Measurements from ENCODE around the gene DLGAP1. TPM values are rescaled to one million over a fixed set of nuclear protein-coding genes. Genes with fewer than 3 reads are reported as not detected.

Gene DLGAP1
- total and polyA plus RNA-seq, 2 experiments from 2014 or later = 17.0 to 48.5 TPM

DNA sequence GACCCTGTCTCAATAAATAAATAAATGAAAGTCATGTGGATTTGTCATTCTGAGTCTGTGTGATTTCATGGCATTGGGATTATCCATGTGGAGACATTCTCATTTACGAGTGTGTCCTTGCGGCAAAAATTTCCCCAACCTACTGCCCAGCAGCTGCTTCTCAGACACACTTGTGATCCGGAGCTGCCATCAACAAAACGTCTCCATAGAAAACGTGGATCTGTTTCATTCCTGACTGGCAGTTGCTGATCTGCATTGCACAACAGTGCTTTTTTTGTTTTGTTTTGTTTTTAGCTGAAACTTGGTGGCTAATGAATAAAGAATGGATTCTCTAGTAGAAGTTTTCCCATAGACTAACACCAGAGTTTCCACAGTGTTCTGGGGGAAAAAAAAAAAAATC lies 930.4 kb downstream of the DLGAP1 start (continued):
- TF ChIP-seq, protein P1, sequence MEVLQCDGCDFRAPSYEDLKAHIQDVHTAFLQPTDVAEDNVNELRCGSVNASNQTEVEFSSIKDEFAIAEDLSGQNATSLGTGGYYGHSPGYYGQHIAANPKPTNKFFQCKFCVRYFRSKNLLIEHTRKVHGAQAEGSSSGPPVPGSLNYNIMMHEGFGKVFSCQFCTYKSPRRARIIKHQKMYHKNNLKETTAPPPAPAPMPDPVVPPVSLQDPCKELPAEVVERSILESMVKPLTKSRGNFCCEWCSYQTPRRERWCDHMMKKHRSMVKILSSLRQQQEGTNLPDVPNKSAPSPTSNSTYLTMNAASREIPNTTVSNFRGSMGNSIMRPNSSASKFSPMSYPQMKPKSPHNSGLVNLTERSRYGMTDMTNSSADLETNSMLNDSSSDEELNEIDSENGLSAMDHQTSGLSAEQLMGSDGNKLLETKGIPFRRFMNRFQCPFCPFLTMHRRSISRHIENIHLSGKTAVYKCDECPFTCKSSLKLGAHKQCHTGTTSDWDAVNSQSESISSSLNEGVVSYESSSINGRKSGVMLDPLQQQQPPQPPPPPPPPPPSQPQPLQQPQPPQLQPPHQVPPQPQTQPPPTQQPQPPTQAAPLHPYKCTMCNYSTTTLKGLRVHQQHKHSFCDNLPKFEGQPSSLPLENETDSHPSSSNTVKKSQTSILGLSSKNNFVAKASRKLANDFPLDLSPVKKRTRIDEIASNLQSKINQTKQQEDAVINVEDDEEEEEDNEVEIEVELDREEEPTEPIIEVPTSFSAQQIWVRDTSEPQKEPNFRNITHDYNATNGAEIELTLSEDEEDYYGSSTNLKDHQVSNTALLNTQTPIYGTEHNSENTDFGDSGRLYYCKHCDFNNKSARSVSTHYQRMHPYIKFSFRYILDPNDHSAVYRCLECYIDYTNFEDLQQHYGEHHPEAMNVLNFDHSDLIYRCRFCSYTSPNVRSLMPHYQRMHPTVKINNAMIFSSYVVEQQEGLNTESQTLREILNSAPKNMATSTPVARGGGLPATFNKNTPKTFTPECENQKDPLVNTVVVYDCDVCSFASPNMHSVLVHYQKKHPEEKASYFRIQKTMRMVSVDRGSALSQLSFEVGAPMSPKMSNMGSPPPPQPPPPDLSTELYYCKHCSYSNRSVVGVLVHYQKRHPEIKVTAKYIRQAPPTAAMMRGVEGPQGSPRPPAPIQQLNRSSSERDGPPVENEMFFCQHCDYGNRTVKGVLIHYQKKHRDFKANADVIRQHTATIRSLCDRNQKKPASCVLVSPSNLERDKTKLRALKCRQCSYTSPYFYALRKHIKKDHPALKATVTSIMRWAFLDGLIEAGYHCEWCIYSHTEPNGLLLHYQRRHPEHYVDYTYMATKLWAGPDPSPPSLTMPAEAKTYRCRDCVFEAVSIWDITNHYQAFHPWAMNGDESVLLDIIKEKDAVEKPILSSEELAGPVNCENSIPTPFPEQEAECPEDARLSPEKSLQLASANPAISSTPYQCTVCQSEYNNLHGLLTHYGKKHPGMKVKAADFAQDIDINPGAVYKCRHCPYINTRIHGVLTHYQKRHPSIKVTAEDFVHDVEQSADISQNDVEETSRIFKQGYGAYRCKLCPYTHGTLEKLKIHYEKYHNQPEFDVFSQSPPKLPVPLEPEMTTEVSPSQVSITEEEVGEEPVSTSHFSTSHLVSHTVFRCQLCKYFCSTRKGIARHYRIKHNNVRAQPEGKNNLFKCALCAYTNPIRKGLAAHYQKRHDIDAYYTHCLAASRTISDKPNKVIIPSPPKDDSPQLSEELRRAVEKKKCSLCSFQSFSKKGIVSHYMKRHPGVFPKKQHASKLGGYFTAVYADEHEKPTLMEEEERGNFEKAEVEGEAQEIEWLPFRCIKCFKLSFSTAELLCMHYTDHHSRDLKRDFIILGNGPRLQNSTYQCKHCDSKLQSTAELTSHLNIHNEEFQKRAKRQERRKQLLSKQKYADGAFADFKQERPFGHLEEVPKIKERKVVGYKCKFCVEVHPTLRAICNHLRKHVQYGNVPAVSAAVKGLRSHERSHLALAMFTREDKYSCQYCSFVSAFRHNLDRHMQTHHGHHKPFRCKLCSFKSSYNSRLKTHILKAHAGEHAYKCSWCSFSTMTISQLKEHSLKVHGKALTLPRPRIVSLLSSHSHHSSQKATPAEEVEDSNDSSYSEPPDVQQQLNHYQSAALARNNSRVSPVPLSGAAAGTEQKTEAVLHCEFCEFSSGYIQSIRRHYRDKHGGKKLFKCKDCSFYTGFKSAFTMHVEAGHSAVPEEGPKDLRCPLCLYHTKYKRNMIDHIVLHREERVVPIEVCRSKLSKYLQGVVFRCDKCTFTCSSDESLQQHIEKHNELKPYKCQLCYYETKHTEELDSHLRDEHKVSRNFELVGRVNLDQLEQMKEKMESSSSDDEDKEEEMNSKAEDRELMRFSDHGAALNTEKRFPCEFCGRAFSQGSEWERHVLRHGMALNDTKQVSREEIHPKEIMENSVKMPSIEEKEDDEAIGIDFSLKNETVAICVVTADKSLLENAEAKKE (CRISPR knock-in tag; IDR thresholded peaks at IDR 0.05) = no peak

DNA sequence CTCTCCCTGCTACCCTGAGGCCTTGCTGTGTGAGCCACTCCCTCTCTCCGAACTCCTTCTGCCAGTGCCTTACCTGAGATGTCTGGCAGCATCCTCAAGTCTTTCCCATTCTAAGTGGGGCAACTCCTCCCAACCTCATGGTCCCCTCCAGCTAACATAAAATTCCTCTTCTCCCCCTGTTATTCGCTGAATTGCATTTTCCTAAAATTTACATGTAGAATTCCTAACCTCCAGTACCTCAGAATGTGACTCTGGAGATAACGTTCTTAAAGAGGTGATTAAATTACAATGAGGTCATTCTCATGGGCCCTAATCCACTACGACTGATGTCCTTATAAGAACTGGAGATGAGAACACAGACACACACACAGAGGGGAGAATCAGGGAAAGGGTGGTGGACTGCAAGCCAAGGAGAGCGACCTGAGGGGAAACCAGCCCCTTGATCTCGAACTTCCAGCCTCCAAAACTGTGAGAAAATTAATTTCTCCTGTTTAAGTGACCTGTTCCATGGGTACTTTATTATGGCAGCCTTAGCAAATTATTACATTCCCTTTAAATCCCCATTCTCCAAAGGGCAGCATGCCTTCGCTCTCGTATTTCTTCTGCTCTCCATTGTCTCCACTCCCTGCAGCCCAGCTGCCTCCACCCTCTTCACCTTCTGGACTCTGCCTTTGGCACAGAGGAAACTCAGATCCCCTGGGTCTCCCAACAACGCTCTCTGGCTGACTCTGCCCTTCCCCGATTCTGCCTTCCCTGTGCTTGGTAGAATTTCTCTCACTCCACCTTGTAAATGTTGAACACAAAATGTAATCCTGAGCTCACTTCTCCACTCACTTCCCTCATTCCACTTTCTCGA lies 934.6 kb downstream of the DLGAP1 start:
- Mint-ChIP-seq H3K4me3 (no peak overlapping the region; the same call in 2 of the 3 replicates), H3K36me3 (ENCODE audit: low read depth) (peaks cover 9% of the 10 kb centered on the region; the same call in 2 of the 3 replicates), H3K9me3 (peaks cover 12% of the 10 kb centered on the region), H3K27ac (peak overlapping the region; percentile 6; the same call in 1 of the 2 replicates), H3K27me3 (ENCODE audit: insufficient read depth, low read depth, poor library complexity) (no peaks in the 10 kb centered on the region), H3K4me1 (peaks cover 16% of the 10 kb centered on the region)
- peaks cover 13% of the 10 kb centered on the region for H3K4me1 ChIP-seq (ENCODE audit: insufficient read depth)
- TF ChIP-seq CREB1 (CRISPR knock-in tag; IDR thresholded peaks at IDR 0.05; ENCODE audit: low read depth) = no peak
- peak overlapping the region; percentile 6; the same call in 1 of the 2 replicates for H2AFZ ChIP-seq
- no peaks in the 10 kb centered on the region for H4K20me1 ChIP-seq (replicated peaks; ENCODE audit: insufficient read depth)
- ATAC-seq (peak; percentile 92), DNase-seq (ENCODE audit: low spot score) (peak; percentile 51)
- peaks cover 14% of the 10 kb centered on the region; the same call in 1 of the 2 replicates for H3K9me2 ChIP-seq (ENCODE audit: insufficient read depth)
- H3K4me2 ChIP-seq = no peak overlapping the region
- H3K4me3 ChIP-seq = no peak overlapping the region
- peak overlapping the region; percentile 70; the same call in 1 of the 2 replicates for H3K27ac ChIP-seq (ENCODE audit: low read depth)
- no peaks in the 10 kb centered on the region for H3K27me3 ChIP-seq (ENCODE audit: insufficient read depth)
- no peaks in the 10 kb centered on the region for H3K79me2 ChIP-seq (replicated peaks; ENCODE audit: insufficient read depth)
- H3F3A ChIP-seq (replicated peaks; ENCODE audit: low read depth) = no peaks in the 10 kb centered on the region
- no peaks in the 10 kb centered on the region for H3K36me3 ChIP-seq (ENCODE audit: insufficient read depth)

All from GM23338 (cell line).